ENCODE measurements around the gene SMIM24.
A peak's percentile ranks its signal among the peaks of the same experiment; 100 is the strongest.

Gene SMIM24

DNA sequence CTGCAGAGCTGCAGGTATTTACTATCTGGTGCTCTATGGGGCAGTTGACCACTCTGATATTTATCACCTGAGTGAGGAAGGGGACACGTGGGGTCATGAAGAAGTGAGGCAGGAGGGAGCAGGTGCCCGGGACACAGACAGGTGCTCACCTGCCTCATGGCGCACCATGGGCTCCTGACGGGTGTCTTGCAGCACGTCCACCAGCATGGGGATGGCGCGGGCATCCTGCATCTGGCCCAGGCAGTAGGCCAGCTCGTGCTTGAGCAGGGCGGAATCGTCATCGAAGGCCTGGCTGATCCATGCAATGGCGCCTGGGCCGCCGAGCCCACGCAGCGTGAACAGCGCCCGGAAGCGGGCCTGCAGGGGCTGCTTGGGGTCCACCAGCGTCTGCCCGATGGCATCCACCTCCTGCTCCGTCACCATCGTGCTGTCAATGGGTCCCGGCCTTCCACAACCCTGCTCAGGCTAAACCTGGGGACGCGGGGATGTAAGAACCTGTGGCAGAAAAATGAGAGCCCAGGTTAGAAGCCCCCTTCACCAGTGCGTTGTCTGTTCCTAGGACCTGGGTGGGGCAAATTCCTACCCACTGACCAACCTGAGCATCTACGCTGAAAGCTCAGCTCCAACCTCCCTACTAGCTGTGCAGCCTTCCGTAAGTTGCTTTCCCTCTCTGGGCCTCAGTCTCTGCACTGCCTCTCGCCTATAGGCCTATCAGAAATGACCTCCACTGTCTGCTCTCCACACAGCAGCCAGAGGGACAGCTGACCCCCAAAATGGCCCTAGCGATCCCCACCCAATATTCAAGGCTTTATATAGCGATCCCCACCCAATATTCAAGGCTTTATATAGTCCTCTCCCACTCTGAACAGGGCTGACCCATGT lies 16.3 kb upstream of the SMIM24 start:
- Mint-ChIP-seq H3K27ac (no peak overlapping the region), H3K4me3 (no peak overlapping the region), H3K36me3 (ENCODE audit: low read depth) (peaks cover 42% of the 10 kb centered on the region), H3K9me3 (no peaks in the 10 kb centered on the region), H3K27me3 (ENCODE audit: low read depth) (no peaks in the 10 kb centered on the region), H3K4me1 (ENCODE audit: low read depth) (peaks cover 18% of the 10 kb centered on the region)
- DNase-seq (ENCODE audit: low spot score): no peak

DNA sequence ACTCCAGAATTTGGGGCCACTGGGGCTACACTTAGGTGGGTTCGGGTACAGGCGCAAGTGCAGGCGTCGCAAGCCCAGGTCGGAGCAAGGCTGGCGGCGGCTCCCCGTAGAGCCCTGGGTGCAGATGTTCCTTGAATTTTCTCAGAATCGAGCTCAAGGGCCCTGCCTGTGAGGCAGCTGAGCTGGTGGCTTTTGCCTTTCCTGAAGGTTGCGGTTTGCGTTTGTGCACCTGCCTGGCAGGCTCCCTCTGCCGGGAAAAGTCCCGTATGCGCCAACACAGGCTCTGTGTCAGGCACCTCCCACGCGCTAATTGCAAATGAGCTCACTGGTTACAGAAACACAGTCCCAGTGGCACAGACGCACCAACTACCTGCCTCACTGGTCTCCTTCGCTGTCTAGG lies 14.2 kb upstream of the SMIM24 start:
- H3K4me3 Mint-ChIP-seq: peak overlapping the region; percentile 9

DNA sequence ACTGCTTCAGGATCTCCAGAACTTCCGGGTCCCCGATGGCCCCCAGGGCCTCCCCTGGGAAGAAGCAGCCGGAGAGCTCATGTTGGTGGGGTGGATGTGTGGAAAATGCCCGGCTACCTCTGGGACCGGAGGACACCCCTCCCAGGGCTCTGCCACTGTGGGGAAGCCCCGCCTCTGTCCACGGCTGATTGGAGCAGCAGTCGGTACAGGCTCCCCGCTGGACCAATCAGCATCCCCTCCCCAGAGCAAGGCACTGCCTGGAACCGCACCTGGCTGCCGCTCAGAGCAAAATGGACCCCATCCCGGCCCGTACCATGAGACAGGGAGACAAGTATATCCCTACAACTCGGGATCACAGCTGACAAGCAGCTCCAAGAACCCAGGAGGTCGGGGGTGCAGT lies 13.7 kb upstream of the SMIM24 start:
- DNase-seq (ENCODE audit: low spot score): peak; percentile 20
- Mint-ChIP-seq H3K27ac (no peak overlapping the region), H3K27me3 (ENCODE audit: low read depth) (no peaks in the 10 kb centered on the region), H3K4me3 (peak overlapping the region; percentile 55), H3K36me3 (ENCODE audit: low read depth) (peaks cover 40% of the 10 kb centered on the region), H3K9me3 (no peaks in the 10 kb centered on the region), H3K4me1 (ENCODE audit: low read depth) (peaks cover 8% of the 10 kb centered on the region)

More for the DNA sequence above, 14.2 kb upstream of the SMIM24 start:
- H3K9me3 Mint-ChIP-seq: no peaks in the 10 kb centered on the region
- H3K4me1 Mint-ChIP-seq (ENCODE audit: low read depth): peaks cover 10% of the 10 kb centered on the region
- H3K36me3 Mint-ChIP-seq (ENCODE audit: low read depth): peaks cover 41% of the 10 kb centered on the region
- no peaks in the 10 kb centered on the region for H3K27me3 Mint-ChIP-seq (ENCODE audit: low read depth)
- DNase-seq (ENCODE audit: low spot score): peak; percentile 65
- H3K27ac Mint-ChIP-seq: peak overlapping the region; percentile 53

DNA sequence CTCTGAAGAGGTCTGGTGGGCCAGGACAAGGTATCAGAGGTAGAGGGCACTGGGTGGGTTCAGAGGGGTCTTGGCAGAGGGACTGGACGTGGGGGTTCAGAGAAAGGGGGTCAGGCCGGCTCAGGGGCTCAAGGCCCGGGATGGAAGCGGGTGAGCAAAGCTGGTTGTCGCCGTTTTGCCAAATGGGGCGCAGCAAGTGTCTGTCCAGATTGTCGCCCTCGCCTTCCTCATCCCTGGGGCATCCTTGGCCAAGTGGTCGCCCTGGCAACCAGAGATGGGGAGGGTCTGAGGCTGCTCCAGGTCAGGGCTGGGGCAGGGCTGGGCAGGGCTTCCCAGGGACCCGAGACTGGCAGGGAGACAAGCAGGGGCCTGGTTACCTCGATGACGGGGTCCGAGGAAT lies 13.3 kb upstream of the SMIM24 start:
- Mint-ChIP-seq H3K27me3 (ENCODE audit: low read depth) (no peaks in the 10 kb centered on the region), H3K27ac (no peak overlapping the region), H3K36me3 (ENCODE audit: low read depth) (peaks cover 41% of the 10 kb centered on the region), H3K4me1 (ENCODE audit: low read depth) (peaks cover 7% of the 10 kb centered on the region), H3K9me3 (no peaks in the 10 kb centered on the region), H3K4me3 (no peak overlapping the region)
- no peak for DNase-seq (ENCODE audit: low spot score)

DNA sequence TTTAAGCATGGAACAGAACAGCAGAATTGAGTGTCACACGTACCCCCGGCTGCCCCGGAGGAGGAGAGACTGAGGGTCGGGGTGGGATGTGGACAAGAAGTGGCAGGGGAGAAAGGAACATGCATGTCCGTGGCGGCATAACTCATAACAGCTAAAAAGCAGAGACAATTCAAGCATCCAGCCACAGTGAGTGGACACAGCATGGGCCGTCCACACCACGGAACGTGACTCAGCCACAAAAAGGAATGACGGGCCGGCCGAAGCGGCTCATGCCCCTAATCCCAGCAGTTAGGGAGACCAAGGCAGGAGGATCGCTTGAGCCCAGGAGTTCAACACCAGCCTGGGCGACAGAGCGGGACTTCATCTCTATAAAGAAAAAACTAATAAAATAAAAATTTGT lies 12.6 kb upstream of the SMIM24 start:
- H3K27me3 Mint-ChIP-seq (ENCODE audit: low read depth): no peaks in the 10 kb centered on the region
- H3K4me1 Mint-ChIP-seq (ENCODE audit: low read depth): peaks cover 7% of the 10 kb centered on the region
- no peaks in the 10 kb centered on the region for H3K9me3 Mint-ChIP-seq
- H3K27ac Mint-ChIP-seq: no peak overlapping the region
- peaks cover 38% of the 10 kb centered on the region for H3K36me3 Mint-ChIP-seq (ENCODE audit: low read depth)
- H3K4me3 Mint-ChIP-seq: no peak overlapping the region
- DNase-seq (ENCODE audit: low spot score): no peak

DNA sequence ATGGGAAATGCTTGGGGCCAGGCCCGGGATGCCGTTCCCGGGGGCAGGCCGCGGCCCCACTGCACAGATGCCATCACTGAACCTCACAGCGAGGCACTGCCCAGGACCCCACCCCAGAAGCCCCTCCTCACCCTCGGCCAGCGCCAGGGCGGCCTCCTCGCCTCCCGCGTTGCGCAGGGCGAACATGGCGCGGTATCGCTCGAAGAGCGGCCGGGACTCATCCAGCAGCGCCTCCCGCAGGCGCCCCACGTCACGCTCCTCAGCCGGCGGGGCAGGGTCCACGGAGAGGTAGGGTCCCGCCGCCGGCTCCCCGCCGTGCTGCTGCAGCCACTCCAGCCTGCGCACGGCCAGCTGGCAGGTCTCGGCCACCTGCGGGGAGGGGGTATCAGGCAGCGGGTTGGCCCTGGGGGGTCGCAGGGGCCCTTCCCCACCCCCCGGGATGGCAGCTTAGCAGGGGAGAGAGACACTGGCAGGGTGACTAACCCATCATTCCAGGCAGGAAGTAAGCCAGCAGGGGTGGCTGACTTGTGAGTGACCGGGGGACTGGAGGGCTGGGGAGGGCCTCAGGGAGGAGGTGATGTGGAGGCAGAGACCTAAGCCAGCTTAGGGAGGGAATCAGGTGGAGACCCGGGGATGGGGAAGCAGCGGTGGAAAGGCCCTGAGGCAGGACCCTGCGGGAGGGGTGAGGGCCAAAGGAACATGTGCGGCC lies 12.0 kb upstream of the SMIM24 start:
- H3K36me3 Mint-ChIP-seq (ENCODE audit: low read depth): peaks cover 34% of the 10 kb centered on the region
- DNase-seq (ENCODE audit: low spot score): no peak
- H3K27me3 Mint-ChIP-seq (ENCODE audit: low read depth): no peaks in the 10 kb centered on the region
- H3K4me3 Mint-ChIP-seq: no peak overlapping the region
- no peaks in the 10 kb centered on the region for H3K9me3 Mint-ChIP-seq
- peaks cover 7% of the 10 kb centered on the region for H3K4me1 Mint-ChIP-seq (ENCODE audit: low read depth)
- peak overlapping the region; percentile 15 for H3K27ac Mint-ChIP-seq

DNA sequence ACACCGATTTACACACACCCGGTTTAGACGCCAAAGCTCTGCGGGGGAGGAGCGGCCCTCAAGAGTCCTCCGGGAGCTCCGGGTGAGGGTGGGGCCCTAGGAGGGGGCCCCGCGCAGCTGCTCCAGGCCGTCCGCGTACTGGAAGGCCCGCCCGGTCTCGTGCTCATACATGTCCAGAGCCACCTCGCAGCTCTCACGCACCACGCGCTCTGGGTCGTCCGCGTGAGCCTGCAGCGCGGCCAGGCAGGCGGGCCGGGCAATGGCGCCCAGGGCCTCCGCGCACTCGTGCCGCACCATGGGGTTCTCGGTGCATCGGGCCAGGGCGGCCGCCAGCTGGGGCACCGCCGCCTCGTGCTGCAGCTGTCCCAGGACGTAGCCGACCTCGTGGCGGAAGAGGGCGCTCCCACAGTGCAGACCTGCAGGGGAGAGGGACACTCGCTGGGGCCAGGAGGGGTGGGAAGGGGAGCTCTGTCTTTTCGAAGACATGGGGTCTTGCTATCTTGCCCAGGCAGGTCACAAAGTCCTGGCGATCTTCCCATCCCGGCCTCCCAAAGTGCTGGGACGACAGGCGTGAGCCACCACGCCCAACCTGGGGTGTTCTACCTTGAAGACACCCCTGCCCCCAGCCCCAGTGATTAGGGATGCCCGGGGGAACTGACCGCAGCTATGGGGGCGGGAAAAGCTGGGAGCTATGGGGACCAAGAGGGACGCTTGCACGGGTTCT lies 11.2 kb upstream of the SMIM24 start:
- H3K36me3 Mint-ChIP-seq (ENCODE audit: low read depth): peaks cover 27% of the 10 kb centered on the region
- H3K9me3 Mint-ChIP-seq: no peaks in the 10 kb centered on the region
- DNase-seq (ENCODE audit: low spot score): no peak
- no peak overlapping the region for H3K4me3 Mint-ChIP-seq
- H3K27ac Mint-ChIP-seq: no peak overlapping the region
- no peaks in the 10 kb centered on the region for H3K27me3 Mint-ChIP-seq (ENCODE audit: low read depth)
- peaks cover 7% of the 10 kb centered on the region for H3K4me1 Mint-ChIP-seq (ENCODE audit: low read depth)

DNA sequence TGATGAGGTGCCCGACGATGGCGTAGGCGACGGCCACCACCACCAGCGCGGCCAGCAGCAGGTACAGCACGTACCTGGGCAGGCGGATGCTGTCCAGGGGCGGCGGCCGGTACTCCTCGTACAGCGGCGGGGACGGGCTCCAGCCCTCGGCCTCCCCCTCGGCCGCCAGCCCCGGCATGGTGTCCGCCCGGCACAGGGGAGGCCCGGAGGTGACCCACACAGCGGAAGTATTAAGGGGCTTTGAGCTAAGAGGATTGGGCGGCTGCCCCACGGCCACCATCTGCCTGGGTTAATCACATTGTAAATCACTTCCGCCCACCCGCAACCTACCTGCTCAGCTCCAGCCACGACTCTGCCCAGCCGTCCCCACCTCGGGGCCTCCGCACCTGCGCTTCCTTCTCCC lies 2.9 kb upstream of the SMIM24 start, which contains the start of gene SMIM44:
Gene SMIM44, minus strand, starts transcription at position 216 of the 403 bp plus-strand sequence. Its CDS starts 38 bp downstream, at position 178.
- Mint-ChIP-seq H3K4me3 (no peak within 1 kb of the TSS), H3K27ac (no peak within 1 kb of the TSS), H3K27me3 (ENCODE audit: low read depth) (no peaks in the 10 kb centered on the region), H3K36me3 (ENCODE audit: low read depth) (no peaks in the 10 kb centered on the region), H3K4me1 (ENCODE audit: low read depth) (peaks cover 14% of the 10 kb centered on the region), H3K9me3 (no peaks in the 10 kb centered on the region)
- no peak for DNase-seq (ENCODE audit: low spot score)

DNA sequence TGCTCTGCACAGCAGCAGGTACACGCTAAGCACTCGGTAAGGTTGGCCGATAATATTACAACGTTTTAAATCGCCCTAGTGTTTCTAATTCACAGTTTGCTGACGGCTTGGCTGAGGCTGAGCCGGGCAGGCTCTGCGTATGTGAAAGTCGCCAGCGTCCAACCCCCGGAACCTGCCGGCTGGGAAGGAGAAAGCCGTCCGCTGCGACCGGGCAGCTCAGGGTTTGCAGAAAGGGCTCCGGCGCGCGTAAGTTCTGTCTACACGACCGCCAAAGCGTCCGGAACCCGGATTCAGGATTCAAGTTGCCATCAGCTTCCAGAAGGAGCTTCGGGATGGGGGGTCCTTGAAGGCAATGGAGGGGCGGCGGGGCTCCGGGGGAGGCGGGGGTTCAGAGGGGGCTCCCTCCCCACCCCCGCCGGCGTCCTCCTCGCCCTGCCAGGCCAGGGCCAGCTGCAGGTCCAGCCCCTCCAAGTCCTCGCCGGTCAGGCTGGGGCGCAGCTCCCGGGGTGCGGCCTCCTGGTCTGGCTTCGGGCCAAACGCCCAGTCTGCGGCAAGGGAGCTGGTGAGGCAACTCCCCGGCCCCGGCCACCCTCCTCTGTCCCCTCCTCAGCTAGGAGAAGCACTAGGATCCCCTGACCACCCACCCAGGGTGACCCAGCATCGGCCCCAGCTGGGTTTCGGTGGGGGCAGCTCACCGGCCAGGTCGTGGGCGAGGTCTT lies 2.3 kb upstream of the SMIM24 start:
- H3K4me1 Mint-ChIP-seq (ENCODE audit: low read depth): peaks cover 17% of the 10 kb centered on the region
- peaks cover 2% of the 10 kb centered on the region for H3K27me3 Mint-ChIP-seq (ENCODE audit: low read depth)
- no peak overlapping the region for H3K4me3 Mint-ChIP-seq
- DNase-seq (ENCODE audit: low spot score): no peak
- no peaks in the 10 kb centered on the region for H3K9me3 Mint-ChIP-seq
- H3K27ac Mint-ChIP-seq: no peak overlapping the region
- H3K36me3 Mint-ChIP-seq (ENCODE audit: low read depth): no peaks in the 10 kb centered on the region

DNA sequence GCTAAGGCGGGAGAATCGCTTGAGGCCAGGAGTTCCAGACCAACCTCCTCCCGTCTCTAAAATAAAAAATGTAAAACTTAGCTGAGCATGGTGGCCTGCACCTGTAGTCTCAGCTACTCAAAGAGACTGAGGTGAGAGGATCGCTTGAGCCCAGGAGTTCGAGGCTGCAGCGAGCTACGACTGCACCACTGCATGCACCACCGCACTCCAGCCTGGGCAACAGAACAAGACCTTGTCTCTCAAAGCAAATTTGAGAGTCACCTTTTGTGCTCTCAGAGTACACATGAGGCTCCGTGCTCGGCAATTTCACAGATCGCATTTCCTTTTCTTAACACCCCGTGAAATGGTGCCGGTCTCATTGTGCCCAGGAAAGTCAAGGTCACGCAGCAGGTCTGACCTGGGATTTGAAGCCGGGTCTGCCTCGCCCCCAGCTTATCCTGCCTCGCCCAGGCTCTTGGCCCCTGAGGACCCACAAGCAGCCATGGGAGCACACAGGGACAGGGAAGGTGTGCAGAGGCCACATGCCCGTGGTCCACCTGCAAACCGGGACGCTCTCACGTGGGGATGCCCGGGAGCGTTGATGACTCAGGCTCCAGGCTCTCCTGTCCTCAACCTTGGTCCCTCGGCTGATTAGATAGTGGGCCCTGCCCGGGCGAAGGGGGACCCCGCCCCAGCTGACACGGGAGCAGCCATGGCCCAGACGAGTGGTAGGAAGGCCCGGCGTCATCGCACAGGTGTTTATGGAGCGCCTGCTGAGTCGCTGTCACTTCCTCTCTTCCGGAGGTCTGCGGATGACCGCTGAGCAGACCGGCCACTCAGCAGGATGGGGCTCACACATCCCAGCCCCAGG lies 1.1 kb upstream of the SMIM24 start:
- no peak overlapping the region for H3K27ac Mint-ChIP-seq
- peaks cover 2% of the 10 kb centered on the region for H3K27me3 Mint-ChIP-seq (ENCODE audit: low read depth)
- no peak overlapping the region for H3K4me3 Mint-ChIP-seq
- no peaks in the 10 kb centered on the region for H3K9me3 Mint-ChIP-seq
- H3K4me1 Mint-ChIP-seq (ENCODE audit: low read depth): peaks cover 17% of the 10 kb centered on the region
- no peak for DNase-seq (ENCODE audit: low spot score)
- H3K36me3 Mint-ChIP-seq (ENCODE audit: low read depth): no peaks in the 10 kb centered on the region

DNA sequence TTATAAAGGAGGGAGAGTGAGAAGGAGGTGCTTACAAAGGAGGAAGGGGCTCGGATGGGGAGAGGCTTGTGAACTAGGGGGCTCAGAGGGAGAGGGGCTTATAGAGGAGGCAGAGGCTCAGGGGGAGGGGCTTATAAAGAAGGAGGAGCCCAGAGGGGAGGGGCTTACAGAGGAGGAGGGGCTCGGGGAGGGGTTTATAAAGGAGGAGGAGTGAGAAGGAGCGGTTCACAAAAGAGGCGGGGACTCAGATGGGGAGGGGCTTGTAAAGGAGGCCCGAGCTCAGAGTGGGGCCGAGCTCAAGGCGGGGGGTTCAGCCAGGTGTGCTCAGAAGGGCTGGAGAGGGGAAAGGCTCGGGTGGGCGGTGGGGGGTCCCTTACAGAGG lies 500 bp downstream of the SMIM24 start:
- H3K27ac Mint-ChIP-seq: no peak overlapping the region
- no peaks in the 10 kb centered on the region for H3K9me3 Mint-ChIP-seq
- peaks cover 17% of the 10 kb centered on the region for H3K4me1 Mint-ChIP-seq (ENCODE audit: low read depth)
- H3K36me3 Mint-ChIP-seq (ENCODE audit: low read depth): no peaks in the 10 kb centered on the region
- no peak for DNase-seq (ENCODE audit: low spot score)
- H3K4me3 Mint-ChIP-seq: no peak overlapping the region
- H3K27me3 Mint-ChIP-seq (ENCODE audit: low read depth): peaks cover 2% of the 10 kb centered on the region

DNA sequence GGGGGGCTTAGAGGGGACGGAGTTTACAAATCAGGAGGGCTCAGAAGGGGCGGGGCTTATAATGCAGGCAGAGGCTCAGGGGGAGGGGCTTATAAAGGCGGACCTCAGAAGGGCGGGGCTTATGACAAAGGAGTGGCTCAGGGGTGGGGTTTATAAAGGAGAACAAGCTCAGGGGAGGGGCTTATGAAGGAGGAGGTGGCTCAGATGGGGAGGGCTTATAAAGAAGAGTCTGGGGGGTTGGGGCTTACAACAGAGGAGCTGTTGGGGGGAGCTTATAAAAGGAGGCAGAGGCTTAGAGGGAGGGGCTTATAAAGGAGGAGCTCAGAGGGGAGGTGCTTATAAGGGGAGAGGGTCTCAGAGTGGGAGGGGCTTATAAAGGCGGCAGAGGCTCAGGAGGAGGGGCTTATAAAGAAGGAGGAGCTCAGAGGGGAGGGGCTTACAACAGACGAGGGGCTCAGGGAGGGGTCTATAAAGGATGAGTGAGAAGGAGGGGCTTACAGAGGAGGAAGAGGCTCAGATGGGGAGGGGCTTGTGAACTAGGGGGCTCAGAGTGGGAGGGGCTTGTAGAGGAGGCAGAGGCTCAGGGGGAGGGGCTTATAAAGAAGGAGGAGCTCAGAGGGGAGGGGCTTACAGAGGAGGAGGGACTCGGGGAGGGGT lies 1.0 kb downstream of the SMIM24 start:
- Mint-ChIP-seq H3K27ac (no peak overlapping the region), H3K36me3 (ENCODE audit: low read depth) (no peaks in the 10 kb centered on the region), H3K9me3 (no peaks in the 10 kb centered on the region), H3K4me1 (ENCODE audit: low read depth) (peaks cover 17% of the 10 kb centered on the region), H3K27me3 (ENCODE audit: low read depth) (peaks cover 2% of the 10 kb centered on the region), H3K4me3 (peak overlapping the region; percentile 78)
- peak; percentile 20 for DNase-seq (ENCODE audit: low spot score)
